GM08714 (cell line): ENCODE data around the gene OBSCN.

Experiments
- H3K4me3 ChIP-seq: fragments of 200-500 bp; sonication (Bioruptor generic); 2 replicates; pipeline ENCODE4 v1.5.1; 2014; ENCODE audit warnings: mild to moderate bottlenecking, low read length, inconsistent platforms
- ZNF274 ChIP-seq: IDR thresholded peaks from 2 replicates; pipeline ENCODE4 v1.6.1; 2012; ENCODE audit warnings: mild to moderate bottlenecking, low read depth, low read length

The OBSCN gene

GRCh38 chr1:228190182-228190581 lies 17.7 kb upstream of the OBSCN start:
- no peak for TF ChIP-seq ZNF274
- no peak overlapping the region for H3K4me3 ChIP-seq

- H3K4me3 ChIP-seq, result no peak overlapping the region
- no peak for TF ChIP-seq ZNF274
Observed at GRCh38 chr1:228190778-228191177, 17.1 kb upstream of the OBSCN start.

- no peak overlapping the region for H3K4me3 ChIP-seq
- TF ChIP-seq ZNF274, result no peak
Observed at GRCh38 chr1:228194436-228194835, 13.4 kb upstream of the OBSCN start.

GRCh38 chr1:228194921-228195812 lies 12.7 kb upstream of the OBSCN start:
- no peak overlapping the region for H3K4me3 ChIP-seq
- no peak for TF ChIP-seq ZNF274

- H3K4me3 ChIP-seq, result no peak overlapping the region
- TF ChIP-seq ZNF274, result no peak
Observed at GRCh38 chr1:228197555-228198147, 10.2 kb upstream of the OBSCN start.

GRCh38 chr1:228198977-228199590 lies 8.8 kb upstream of the OBSCN start:
- no peak overlapping the region; the same call in 1 of the 2 replicates for H3K4me3 ChIP-seq
- no peak for TF ChIP-seq ZNF274

- no peak for TF ChIP-seq ZNF274
- no peak overlapping the region for H3K4me3 ChIP-seq
Observed at GRCh38 chr1:228204958-228205357, 2.9 kb upstream of the OBSCN start.

GRCh38 chr1:228205526-228206436 lies 2.1 kb upstream of the OBSCN start:
- TF ChIP-seq ZNF274, result no peak
- H3K4me3 ChIP-seq, result no peak overlapping the region

GRCh38 chr1:228206582-228207351 lies 1.1 kb upstream of the OBSCN start:
- TF ChIP-seq ZNF274, result no peak

GRCh38 chr1:228207381-228207810 lies 448 bp upstream of the OBSCN start:
- H3K4me3 ChIP-seq, result no peak overlapping the region
- TF ChIP-seq ZNF274, result no peak

More at GRCh38 chr1:228206582-228207351, 1.1 kb upstream of the OBSCN start:
- H3K4me3 ChIP-seq, result no peak overlapping the region

GRCh38 chr1:228208831-228209551 lies 1.1 kb downstream of the OBSCN start:
- TF ChIP-seq ZNF274, result no peak

GRCh38 chr1:228209657-228210056 lies 1.8 kb downstream of the OBSCN start:
- H3K4me3 ChIP-seq, result no peak overlapping the region
- TF ChIP-seq ZNF274, result no peak

More at GRCh38 chr1:228208831-228209551, 1.1 kb downstream of the OBSCN start:
- H3K4me3 ChIP-seq, result no peak overlapping the region

GRCh38 chr1:228210076-228210651 lies 2.3 kb downstream of the OBSCN start:
- TF ChIP-seq ZNF274, result no peak

More at GRCh38 chr1:228210076-228210651, 2.3 kb downstream of the OBSCN start:
- H3K4me3 ChIP-seq, result no peak overlapping the region
